Trophoblast cell (in vitro differentiated cells and primary cell): ENCODE results near the gene BMPR2.

Source experiments
- DNase-seq, 2 donors: peaks; one replicate each; pipeline ENCODE4 v3.0.0-alpha.2; 2016
- H2AFZ ChIP-seq: 2 replicates; pipeline ENCODE4 v1.6.1; 2013; ENCODE audit warnings: low read length, moderate library complexity, mild to moderate bottlenecking; ENCODE audit not compliant: insufficient read depth, poor library complexity
- H2AK5ac ChIP-seq: 2 replicates; pipeline ENCODE4 v1.6.1; 2013; ENCODE audit warnings: mild to moderate bottlenecking, low read length
- H2BK120ac ChIP-seq: 2 replicates; pipeline ENCODE4 v1.6.1; 2013; ENCODE audit warnings: low read length, mild to moderate bottlenecking, moderate library complexity; ENCODE audit not compliant: insufficient read depth, poor library complexity
- H2BK12ac ChIP-seq: 2 replicates; pipeline ENCODE4 v1.6.1; 2013; ENCODE audit warnings: mild to moderate bottlenecking, low read length, moderate library complexity
- H2BK5ac ChIP-seq: 2 replicates; pipeline ENCODE4 v1.6.1; 2013; ENCODE audit warnings: low read length, low read depth, moderate library complexity, mild to moderate bottlenecking; ENCODE audit not compliant: poor library complexity
- H3K14ac ChIP-seq: 2 replicates; pipeline ENCODE4 v1.6.1; 2013; ENCODE audit warnings: mild to moderate bottlenecking, low read length
- H3K18ac ChIP-seq: 2 replicates; pipeline ENCODE4 v1.6.1; 2013; ENCODE audit warnings: mild to moderate bottlenecking, low read length
- H3K23ac ChIP-seq: 2 replicates; pipeline ENCODE4 v1.6.1; 2013; ENCODE audit warnings: low read length
- H3K27ac ChIP-seq: 2 replicates; pipeline ENCODE4 v1.5.1; 2013; ENCODE audit warnings: low read depth, mild to moderate bottlenecking, inconsistent platforms, low read length, moderate library complexity
- H3K27me3 ChIP-seq: 2 replicates; pipeline ENCODE4 v1.6.1; 2013; ENCODE audit warnings: inconsistent platforms, mild to moderate bottlenecking, low read length, moderate library complexity; ENCODE audit not compliant: insufficient read depth
- H3K36me3 ChIP-seq, 2 experiments: 1 replicate in 1 of 2; 2 replicates in 1 of 2; pipeline ENCODE4 v1.6.1; 2013; ENCODE audit warnings: low read length in 2 of 2, mild to moderate bottlenecking in 2 of 2, moderate library complexity in 1 of 2; ENCODE audit not compliant: insufficient read depth in 2 of 2, control insufficient read depth in 1 of 2
- H3K4ac ChIP-seq: 2 replicates; pipeline ENCODE4 v1.6.1; 2013; ENCODE audit warnings: low read depth, mild to moderate bottlenecking, low read length, moderate library complexity
- H3K4me1 ChIP-seq, 2 experiments: 1 replicate in 1 of 2; 2 replicates in 1 of 2; pipeline ENCODE4 v1.6.1; 2013; ENCODE audit warnings: low read length in 2 of 2, mild to moderate bottlenecking in 2 of 2, moderate library complexity in 1 of 2; ENCODE audit not compliant: insufficient read depth in 2 of 2, control insufficient read depth in 1 of 2
- H3K4me2 ChIP-seq: 2 replicates; pipeline ENCODE4 v1.6.1; 2013; ENCODE audit warnings: inconsistent platforms, mild to moderate bottlenecking, low read length, moderate library complexity
- H3K4me3 ChIP-seq: 2 replicates; pipeline ENCODE4 v1.5.1; 2013; ENCODE audit warnings: mild to moderate bottlenecking, low read depth, low read length, inconsistent platforms
- H3K79me1 ChIP-seq: one replicate; pipeline ENCODE4 v1.6.1; 2013; ENCODE audit warnings: low read length
- H3K79me2 ChIP-seq: 2 replicates; pipeline ENCODE4 v1.6.1; 2013; ENCODE audit warnings: low read length, mild to moderate bottlenecking; ENCODE audit not compliant: control insufficient read depth, insufficient read depth, poor library complexity
- H3K9ac ChIP-seq: 2 replicates; pipeline ENCODE4 v1.6.1; 2013; ENCODE audit warnings: mild to moderate bottlenecking, low read length
- H3K9me3 ChIP-seq: 2 replicates; pipeline ENCODE4 v1.6.1; 2013; ENCODE audit warnings: low read depth, mild to moderate bottlenecking, control low read depth, inconsistent platforms, low read length; ENCODE audit not compliant: insufficient read depth
- H4K12ac ChIP-seq: 2 replicates; pipeline ENCODE4 v1.6.1; 2013; ENCODE audit warnings: low read depth, mild to moderate bottlenecking, low read length, moderate library complexity
- H4K8ac ChIP-seq: 2 replicates; pipeline ENCODE4 v1.6.1; 2013; ENCODE audit warnings: low read depth, mild to moderate bottlenecking, low read length, moderate library complexity
- H4K91ac ChIP-seq: one replicate; pipeline ENCODE4 v1.6.1; 2013; ENCODE audit warnings: low read depth, mild to moderate bottlenecking, low read length, moderate library complexity
- whole genome bisulfite sequencing: extraction: QIAGEN DNeasy Blood & Tissue Kit; methylation state at CpG from one replicate; pipeline ENCODE4 v1.1.7; 2013; ENCODE audit warnings: missing lambda C conversion rate; ENCODE audit not compliant: insufficient read length, insufficient coverage; ENCODE audit errors: extremely low coverage; 5-methylcytosine and 5-hydroxymethylcytosine counted together

BMPR2 gene

GRCh38 chr2:202444000-202444399, 67.9 kb downstream of the BMPR2 start:
- Histone ChIP-seq H3K27ac (no peak overlapping the region), H4K8ac (no peak overlapping the region), H3K27me3 (no peaks in the 10 kb centered on the region), H2AK5ac (no peak overlapping the region), H3K18ac (no peak overlapping the region), H3K79me1 (no peaks in the 10 kb centered on the region), H3K23ac (no peak overlapping the region), H4K91ac (no peak overlapping the region), H2BK5ac (no peak overlapping the region), H4K12ac (no peak overlapping the region), H3K4me2 (no peak overlapping the region), H3K4me1 (no peaks in the 10 kb centered on the region), H2BK120ac (no peak overlapping the region), H3K9me3 (no peaks in the 10 kb centered on the region), H3K9ac (no peak overlapping the region), H2BK12ac (no peak overlapping the region), H3K79me2 (peaks cover 6% of the 10 kb centered on the region), H3K36me3 (peaks cover 0 to 5% of the 10 kb centered on the region in 2 experiments), H3K14ac (no peak overlapping the region), H2AFZ (no peak overlapping the region), H3K4me3 (no peak overlapping the region), H3K4ac (peak overlapping the region; percentile 69)
- no peak for DNase-seq
- WGBS, result no CpG with 5 or more reads among the region's 4 CpGs

- Histone ChIP-seq H2BK12ac (no peak overlapping the region), H4K91ac (no peak overlapping the region), H3K4me1 (no peaks in the 10 kb centered on the region), H3K36me3 (peaks cover 0 to 8% of the 10 kb centered on the region in 2 experiments), H3K9ac (no peak overlapping the region), H4K12ac (no peak overlapping the region), H3K4ac (no peak overlapping the region), H3K79me2 (peaks cover 2% of the 10 kb centered on the region), H2BK120ac (no peak overlapping the region), H4K8ac (no peak overlapping the region), H2BK5ac (no peak overlapping the region), H3K18ac (no peak overlapping the region), H3K14ac (no peak overlapping the region), H3K79me1 (no peaks in the 10 kb centered on the region), H3K4me2 (no peak overlapping the region), H2AK5ac (no peak overlapping the region), H2AFZ (no peak overlapping the region), H3K4me3 (no peak overlapping the region), H3K27me3 (no peaks in the 10 kb centered on the region), H3K23ac (no peak overlapping the region), H3K27ac (no peak overlapping the region), H3K9me3 (no peaks in the 10 kb centered on the region)
- DNase-seq, result no peak
- no CpG with 5 or more reads among the region's 3 CpGs for WGBS
Observed at GRCh38 chr2:202449344-202449743, 73.2 kb downstream of the BMPR2 start.

DNA sequence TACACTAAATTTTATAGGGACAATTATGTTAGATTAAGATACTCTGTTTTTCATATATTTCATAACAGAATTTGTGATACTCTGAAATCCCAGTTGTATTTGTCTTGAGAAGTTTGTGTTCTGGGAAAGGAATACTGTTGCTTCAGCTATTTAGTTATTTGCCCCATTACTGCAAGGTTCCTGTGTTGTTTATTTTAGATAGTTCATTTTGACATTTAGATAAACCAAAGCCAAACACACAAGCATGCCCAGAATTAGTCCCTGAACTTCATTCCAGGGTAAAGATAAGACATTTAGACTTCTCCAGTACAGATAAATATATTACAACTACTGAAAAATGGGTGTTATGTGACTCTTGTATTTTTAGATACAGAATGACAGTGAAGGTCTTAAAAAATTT, 74.7 kb downstream of the BMPR2 start:
- Histone ChIP-seq H3K4me1 (no peaks in the 10 kb centered on the region), H2BK5ac (no peak overlapping the region), H4K8ac (no peak overlapping the region), H4K91ac (no peak overlapping the region), H2AFZ (no peak overlapping the region), H3K27me3 (no peaks in the 10 kb centered on the region), H3K23ac (no peak overlapping the region), H3K27ac (no peak overlapping the region), H2BK12ac (no peak overlapping the region), H2AK5ac (no peak overlapping the region), H4K12ac (no peak overlapping the region), H3K18ac (no peak overlapping the region), H2BK120ac (no peak overlapping the region), H3K79me1 (no peaks in the 10 kb centered on the region), H3K4me3 (no peak overlapping the region), H3K9ac (no peak overlapping the region), H3K4ac (no peak overlapping the region), H3K36me3 (peaks cover 0 to 8% of the 10 kb centered on the region in 2 experiments), H3K14ac (no peak overlapping the region), H3K9me3 (no peaks in the 10 kb centered on the region), H3K4me2 (no peak overlapping the region), H3K79me2 (peaks cover 2% of the 10 kb centered on the region)
- DNase-seq, result no peak

DNA sequence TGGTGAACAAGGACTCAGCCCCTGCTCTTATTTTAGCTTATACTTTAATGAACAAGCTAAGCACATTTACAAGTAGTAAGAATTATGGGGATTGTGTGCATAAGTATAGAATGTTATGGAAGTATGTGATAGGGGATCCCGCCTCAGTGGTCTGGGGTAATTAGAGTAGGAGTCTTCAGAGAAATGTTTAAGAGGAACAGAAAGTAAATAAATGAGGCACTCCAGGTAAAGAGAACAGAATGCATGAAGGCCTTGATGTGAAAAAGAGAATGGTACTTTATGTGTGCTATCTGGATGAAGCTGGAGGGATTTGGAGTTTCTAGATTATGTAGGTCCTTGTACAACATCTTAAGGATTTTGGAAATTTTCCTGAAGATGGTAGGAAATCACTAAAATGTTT, 76.6 kb downstream of the BMPR2 start:
- no peak overlapping the region for H3K27ac ChIP-seq
- no peak overlapping the region for H4K12ac ChIP-seq
- H3K4me3 ChIP-seq, result no peak overlapping the region
- H2BK12ac ChIP-seq, result no peak overlapping the region
- no peak overlapping the region for H2AK5ac ChIP-seq
- no peaks in the 10 kb centered on the region for H3K79me2 ChIP-seq
- no peak overlapping the region for H2AFZ ChIP-seq
- no CpG with 5 or more reads among the region's 1 CpG for WGBS
- no peaks in the 10 kb centered on the region for H3K27me3 ChIP-seq
- no peak overlapping the region for H3K4me2 ChIP-seq
- no peak overlapping the region for H4K8ac ChIP-seq
- no peak overlapping the region for H2BK120ac ChIP-seq
- no peak overlapping the region for H3K9ac ChIP-seq
- H3K4me1 ChIP-seq, result no peaks in the 10 kb centered on the region
- H3K36me3 ChIP-seq, result peaks cover 0 to 9% of the 10 kb centered on the region in 2 experiments
- H3K79me1 ChIP-seq, result no peaks in the 10 kb centered on the region
- no peaks in the 10 kb centered on the region for H3K9me3 ChIP-seq
- H3K14ac ChIP-seq, result no peak overlapping the region
- H3K18ac ChIP-seq, result no peak overlapping the region
- no peak overlapping the region for H3K4ac ChIP-seq
- no peak for DNase-seq
- no peak overlapping the region for H3K23ac ChIP-seq
- no peak overlapping the region for H2BK5ac ChIP-seq
- H4K91ac ChIP-seq, result no peak overlapping the region
